Transverse colon (tissue), 4 donors: ENCODE measurements around the gene PRRG1. TPM values are rescaled to one million over a fixed set of nuclear protein-coding genes. Genes with fewer than 3 reads are reported as not detected.
A peak's percentile ranks its signal among the peaks of the same experiment; 100 is the strongest.
"Not testable (repeated sequence)": the region's sequence is repeated elsewhere in the genome, so short reads cannot be mapped to it uniquely, and the experiment has no call there.

ENCODE experiments used
- DNase-seq: peaks from one replicate; pipeline ENCODE4 v3.0.0-alpha.2; 2019
- H3K27ac ChIP-seq, 4 donors: fragments of 200-600 bp; sonication (generic); 2 replicates each; pipeline ENCODE4 v1.5.1; 2016 to 2018; ENCODE audit warnings: inconsistent platforms in 4 of 4
- H3K27me3 ChIP-seq: fragments of 200-600 bp; sonication (generic); 2 replicates; pipeline ENCODE4 v1.5.1; 2017; ENCODE audit warnings: inconsistent platforms
- H3K36me3 ChIP-seq, 4 donors: fragments of 200-600 bp; sonication (generic); 2 replicates each; pipeline ENCODE4 v1.5.1; 2017 to 2019; ENCODE audit warnings: inconsistent platforms in 4 of 4
- H3K4me1 ChIP-seq, 4 donors: fragments of 200-600 bp; sonication (generic); 2 replicates each; pipeline ENCODE4 v1.5.1; 2017 to 2020; ENCODE audit warnings: inconsistent platforms in 4 of 4
- H3K4me3 ChIP-seq, 4 donors: fragments of 200-600 bp; sonication (generic); 1 replicate in 1 of 4; 2 replicates in 3 of 4; pipeline versions ENCODE4 v1.5.1 to v1.6.1; 2017 to 2019; ENCODE audit warnings: inconsistent platforms in 4 of 4
- H3K9me3 ChIP-seq, 2 donors: fragments of 200-600 bp; sonication (generic); 2 replicates each; pipeline ENCODE4 v1.5.1; 2017 to 2019; ENCODE audit warnings: inconsistent platforms in 2 of 2
- EP300 ChIP-seq: sonication (generic); formaldehyde crosslinking; IDR thresholded peaks from one replicate; pipeline ENCODE4 v1.6.1; 2017; ENCODE audit warnings: antibody characterized with exemption, low read depth
- POLR2A ChIP-seq: fragments of 450-650 bp; IDR thresholded peaks from one replicate; pipeline ENCODE4 v1.6.1; 2016; ENCODE audit warnings: antibody characterized with exemption, mild to moderate bottlenecking, moderate library complexity
- POLR2AphosphoS5 ChIP-seq, 3 donors: sonication (generic); formaldehyde crosslinking; IDR thresholded peaks; one replicate each; pipeline ENCODE4 v1.6.1; 2016; ENCODE audit warnings: antibody characterized with exemption in 3 of 3
- WGBS, 2 donors: methylation state at CpG; one replicate each; pipeline ENCODE4 v1.1.5; 2018; ENCODE audit warnings: low coverage in 1 of 2; 5-methylcytosine and 5-hydroxymethylcytosine counted together
- in situ Hi-C, 4 donors: fragments of 200-750 bp; cut with MboI; loops; one replicate each; pipeline versions ENCODE4 v1.15.0 to v1.15.1; 2017; ENCODE audit warnings: low sequenced_read_pairs in 3 of 4, low pct_ligation_motif_present in 1 of 4, low pct_unique_long_range_greater_than_20kb in 1 of 4
- intact Hi-C: fragments of 100-400 bp; cut with DNase I; formaldehyde crosslinking; loops from one replicate; pipeline ENCODE4 v1.15.1; 2023; ENCODE audit warnings: low total_unique reads
- total RNA-seq, 4 donors: library from RNA; depleted of rRNA; stranded (reverse); fragments of >200 nt; gene quantifications; one replicate each; pipeline ENCODE4 v1.1.0, GENCODE V29; 2016
- TF ChIP-seq, protein P1 (sequence below), 5 experiments: fragments of 200-600 bp in 3 of 5; fragments of 450-650 bp in 2 of 5; sonication (generic) in 3 of 5; IDR thresholded peaks; 1 replicate in 2 of 5; 2 replicates in 3 of 5; pipeline ENCODE4 v1.5.1; 2016 to 2017; ENCODE audit warnings: antibody characterized with exemption in 5 of 5, inconsistent platforms in 3 of 5, mild to moderate bottlenecking in 2 of 5, moderate library complexity in 1 of 5

Gene PRRG1
- total RNA-seq, 4 donors from 2014 or later, result 5.4 to 14.6 (median 11.6) TPM

- TF ChIP-seq EP300 (no peak), POLR2AphosphoS5 (IDR thresholded peaks at IDR 0.05) (no peak), POLR2A (no peak)
- TF ChIP-seq, protein P1, sequence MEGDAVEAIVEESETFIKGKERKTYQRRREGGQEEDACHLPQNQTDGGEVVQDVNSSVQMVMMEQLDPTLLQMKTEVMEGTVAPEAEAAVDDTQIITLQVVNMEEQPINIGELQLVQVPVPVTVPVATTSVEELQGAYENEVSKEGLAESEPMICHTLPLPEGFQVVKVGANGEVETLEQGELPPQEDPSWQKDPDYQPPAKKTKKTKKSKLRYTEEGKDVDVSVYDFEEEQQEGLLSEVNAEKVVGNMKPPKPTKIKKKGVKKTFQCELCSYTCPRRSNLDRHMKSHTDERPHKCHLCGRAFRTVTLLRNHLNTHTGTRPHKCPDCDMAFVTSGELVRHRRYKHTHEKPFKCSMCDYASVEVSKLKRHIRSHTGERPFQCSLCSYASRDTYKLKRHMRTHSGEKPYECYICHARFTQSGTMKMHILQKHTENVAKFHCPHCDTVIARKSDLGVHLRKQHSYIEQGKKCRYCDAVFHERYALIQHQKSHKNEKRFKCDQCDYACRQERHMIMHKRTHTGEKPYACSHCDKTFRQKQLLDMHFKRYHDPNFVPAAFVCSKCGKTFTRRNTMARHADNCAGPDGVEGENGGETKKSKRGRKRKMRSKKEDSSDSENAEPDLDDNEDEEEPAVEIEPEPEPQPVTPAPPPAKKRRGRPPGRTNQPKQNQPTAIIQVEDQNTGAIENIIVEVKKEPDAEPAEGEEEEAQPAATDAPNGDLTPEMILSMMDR (IDR thresholded peaks at IDR 0.05), result no peak
- intact Hi-C loops (no loop called here), in situ Hi-C loops (no loop called here)
- Histone ChIP-seq H3K4me3 (no peak overlapping the region), H3K36me3 (no peaks in the 10 kb centered on the region), H3K4me1 (no peaks in the 10 kb centered on the region), H3K27me3 (no peaks in the 10 kb centered on the region), H3K27ac (no peak overlapping the region), H3K9me3 (no peaks in the 10 kb centered on the region)
- WGBS, 2 donors, result 75 to 80% methylated on average over 1 of the region's 1 CpG
- no peak for DNase-seq
Measured at GRCh38 chrX:37445182-37445581, 96.0 kb downstream of the PRRG1 start.

GRCh38 chrX:37453821-37454220 is 104.7 kb downstream of the PRRG1 start:
- no peak for TF ChIP-seq POLR2A
- no peak for TF ChIP-seq POLR2AphosphoS5 (IDR thresholded peaks at IDR 0.05)
- no peak for TF ChIP-seq EP300
- TF ChIP-seq, protein P1 (IDR thresholded peaks at IDR 0.05), result no peak
- 73 to 100% methylated on average over 1 of the region's 1 CpG for WGBS, 2 donors
- H3K27ac ChIP-seq, result no peak overlapping the region
- in situ Hi-C loops, result no loop called here
- no peaks in the 10 kb centered on the region for H3K4me1 ChIP-seq
- H3K27me3 ChIP-seq, result no peaks in the 10 kb centered on the region
- no peaks in the 10 kb centered on the region for H3K9me3 ChIP-seq
- no peak for DNase-seq
- H3K4me3 ChIP-seq, result no peak overlapping the region
- H3K36me3 ChIP-seq, result no peaks in the 10 kb centered on the region
- intact Hi-C loops, result no loop called here

DNA sequence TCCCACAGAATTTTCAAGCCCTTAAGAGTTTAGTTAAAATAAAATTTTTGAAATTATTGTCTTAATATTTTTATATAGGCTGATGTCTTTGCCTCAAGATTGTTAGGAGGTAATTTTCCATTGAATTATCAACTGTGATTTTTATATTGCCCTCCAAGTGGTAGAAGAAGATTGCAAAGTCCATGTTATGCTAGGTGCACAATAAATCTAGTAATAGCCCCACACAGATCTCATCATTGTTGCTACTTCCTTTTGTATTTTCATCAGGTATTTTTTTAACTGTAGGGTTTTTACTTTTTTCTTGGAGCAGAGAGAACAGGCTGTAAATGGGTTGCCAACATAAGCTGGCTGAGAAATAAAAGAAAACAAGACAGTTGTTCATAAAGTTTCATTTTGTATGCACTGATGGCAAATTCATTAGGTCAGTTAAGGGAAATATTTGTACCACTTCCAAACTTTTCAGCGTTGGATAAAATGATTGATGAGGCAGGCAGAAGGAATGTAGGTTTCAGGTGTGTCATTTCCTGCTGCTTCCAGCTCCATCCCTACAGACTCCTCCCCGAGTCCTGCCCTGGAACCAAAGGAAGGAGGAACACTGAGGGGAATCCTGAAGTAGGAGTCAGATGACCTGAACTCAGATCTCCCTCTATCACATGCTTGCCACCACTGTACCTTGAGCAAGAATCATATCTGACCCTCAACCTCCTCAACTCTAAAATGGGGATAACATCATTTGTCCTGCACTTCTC is 105.5 kb downstream of the PRRG1 start:
- no peaks in the 10 kb centered on the region for H3K9me3 ChIP-seq

GRCh38 chrX:37455381-37455780 is 106.2 kb downstream of the PRRG1 start:
- 36% methylated on average over 1 of the region's 1 CpG; no CpG with 5 or more reads in 1 of the 2 donors for WGBS, 2 donors
- TF ChIP-seq, protein P1 (IDR thresholded peaks at IDR 0.05), result no peak
- TF ChIP-seq POLR2A (no peak), POLR2AphosphoS5 (IDR thresholded peaks at IDR 0.05) (no peak), EP300 (no peak)
- Histone ChIP-seq H3K27ac (peak overlapping the region in 3 of 4 donors; percentile 23 to 53 (median 48)), H3K27me3 (no peaks in the 10 kb centered on the region), H3K9me3 (no peaks in the 10 kb centered on the region), H3K4me1 (no peaks in the 10 kb centered on the region), H3K36me3 (no peaks in the 10 kb centered on the region), H3K4me3 (no peak overlapping the region)
- in situ Hi-C loops (no loop called here), intact Hi-C loops (no loop called here)
- no peak for DNase-seq

More for the DNA sequence above, 105.5 kb downstream of the PRRG1 start:
- H3K4me3 ChIP-seq, result no peak overlapping the region
- no peaks in the 10 kb centered on the region for H3K36me3 ChIP-seq
- in situ Hi-C loops (no loop called here), intact Hi-C loops (no loop called here)
- H3K27me3 ChIP-seq, result no peaks in the 10 kb centered on the region
- H3K4me1 ChIP-seq, result no peaks in the 10 kb centered on the region
- 25% methylated on average over 2 of the region's 2 CpGs; no CpG with 5 or more reads in 1 of the 2 donors for WGBS, 2 donors
- H3K27ac ChIP-seq, result peak overlapping the region in 3 of 4 donors; percentile 23 to 53 (median 48)
- TF ChIP-seq, protein P1 (IDR thresholded peaks at IDR 0.05), result no peak
- TF ChIP-seq EP300 (no peak), POLR2AphosphoS5 (IDR thresholded peaks at IDR 0.05) (no peak), POLR2A (no peak)
- peak; percentile 28 for DNase-seq

GRCh38 chrX:37460285-37460684 is 111.1 kb downstream of the PRRG1 start:
- WGBS, 2 donors, result 94% methylated on average over 5 of the region's 5 CpGs; no CpG with 5 or more reads in 1 of the 2 donors
- H3K27me3 ChIP-seq, result not testable (repeated sequence)

More at GRCh38 chrX:37460285-37460684, 111.1 kb downstream of the PRRG1 start:
- H3K9me3 ChIP-seq, H3K4me1 ChIP-seq, in situ Hi-C loops, H3K36me3 ChIP-seq, H3K27ac ChIP-seq, DNase-seq, intact Hi-C loops, H3K4me3 ChIP-seq: not testable (repeated sequence)
